ENCODE results near the gene OR10H5.
"Not testable (repeated sequence)": the region's sequence is repeated elsewhere in the genome, so short reads cannot be mapped to it uniquely, and the experiment has no call there.

The OR10H5 gene

DNA sequence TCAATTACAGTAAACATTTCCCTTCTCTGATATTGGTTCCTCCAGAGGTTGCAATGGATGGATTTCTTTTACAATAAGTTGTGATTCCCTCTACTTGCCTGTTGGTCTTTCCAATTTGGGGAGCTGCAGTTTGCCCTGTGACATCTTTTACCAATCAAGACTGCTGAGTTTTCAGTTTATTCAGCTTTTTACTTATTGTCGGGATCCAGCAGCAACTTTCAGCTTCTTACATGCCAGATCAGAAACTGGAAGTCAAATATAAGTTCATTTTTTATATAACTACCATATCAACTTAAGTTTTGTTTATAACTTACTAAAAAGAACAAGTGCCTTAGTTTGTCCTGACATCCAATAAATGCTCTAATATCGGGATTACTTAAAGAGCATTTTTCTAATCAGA lies 39.2 kb upstream of the OR10H5 start:
- no peaks in the 10 kb centered on the region for H3K36me3 ChIP-seq (ENCODE audit: insufficient read depth, low read length)
- H3K9ac ChIP-seq (ENCODE audit: low read depth, low read length) = no peak overlapping the region
- H3K27ac ChIP-seq (ENCODE audit: low read length) = no peak overlapping the region
- no peak for ATAC-seq (ENCODE audit: insufficient read depth, low read depth)
- TF ChIP-seq EZH2 (IDR thresholded peaks at IDR 0.05; ENCODE audit: borderline replicate concordance, low read depth, low read length, severe bottlenecking) = no peak
- no peaks in the 10 kb centered on the region for H3K9me3 ChIP-seq (ENCODE audit: insufficient read depth, low read length, severe bottlenecking)
- H3K79me2 ChIP-seq (ENCODE audit: insufficient read depth, low read length) = no peaks in the 10 kb centered on the region
- H3K4me2 ChIP-seq (ENCODE audit: insufficient read depth, low read length) = no peak overlapping the region
- no peaks in the 10 kb centered on the region for H4K20me1 ChIP-seq (ENCODE audit: insufficient read depth, low read length)
- DNase-seq = no peak
- H3K4me3 ChIP-seq (ENCODE audit: low read depth in 1 of 2, low read length in 2 of 2) = no peak overlapping the region
- H3K4me1 ChIP-seq (ENCODE audit: insufficient read depth, low read length) = no peaks in the 10 kb centered on the region
- H2AFZ ChIP-seq (ENCODE audit: low read depth, low read length) = no peak overlapping the region
- H3K27me3 ChIP-seq (ENCODE audit: insufficient read depth, low read length, poor library complexity) = no peaks in the 10 kb centered on the region

GRCh38 chr19:15758379-15758778 lies 29.1 kb upstream of the OR10H5 start:
- TF ChIP-seq CTCF (IDR thresholded peaks at IDR 0.05; ENCODE audit: borderline replicate concordance, extremely low read depth, low read length, poor library complexity, severe bottlenecking) (no peak), EZH2 (IDR thresholded peaks at IDR 0.05; ENCODE audit: borderline replicate concordance, low read depth, low read length, severe bottlenecking) (no peak)
- H3K9me3 ChIP-seq (ENCODE audit: insufficient read depth, low read length, severe bottlenecking) = no peaks in the 10 kb centered on the region
- H4K20me1 ChIP-seq (ENCODE audit: insufficient read depth, low read length) = no peaks in the 10 kb centered on the region
- DNase-seq (no peak), ATAC-seq (ENCODE audit: insufficient read depth, low read depth) (no peak)
- no peak overlapping the region for H2AFZ ChIP-seq (ENCODE audit: low read depth, low read length)
- H3K4me1 ChIP-seq (ENCODE audit: insufficient read depth, low read length) = no peaks in the 10 kb centered on the region
- H3K36me3 ChIP-seq (ENCODE audit: insufficient read depth, low read length) = no peaks in the 10 kb centered on the region
- no peak overlapping the region for H3K9ac ChIP-seq (ENCODE audit: low read depth, low read length)
- no peak overlapping the region for H3K27ac ChIP-seq (ENCODE audit: low read length)
- H3K4me2 ChIP-seq (ENCODE audit: insufficient read depth, low read length) = no peak overlapping the region
- H3K79me2 ChIP-seq (ENCODE audit: insufficient read depth, low read length) = no peaks in the 10 kb centered on the region
- peaks cover 3% of the 10 kb centered on the region for H3K27me3 ChIP-seq (ENCODE audit: insufficient read depth, low read length, poor library complexity)
- H3K4me3 ChIP-seq (ENCODE audit: low read depth in 1 of 2, low read length in 2 of 2) = no peak overlapping the region

DNA sequence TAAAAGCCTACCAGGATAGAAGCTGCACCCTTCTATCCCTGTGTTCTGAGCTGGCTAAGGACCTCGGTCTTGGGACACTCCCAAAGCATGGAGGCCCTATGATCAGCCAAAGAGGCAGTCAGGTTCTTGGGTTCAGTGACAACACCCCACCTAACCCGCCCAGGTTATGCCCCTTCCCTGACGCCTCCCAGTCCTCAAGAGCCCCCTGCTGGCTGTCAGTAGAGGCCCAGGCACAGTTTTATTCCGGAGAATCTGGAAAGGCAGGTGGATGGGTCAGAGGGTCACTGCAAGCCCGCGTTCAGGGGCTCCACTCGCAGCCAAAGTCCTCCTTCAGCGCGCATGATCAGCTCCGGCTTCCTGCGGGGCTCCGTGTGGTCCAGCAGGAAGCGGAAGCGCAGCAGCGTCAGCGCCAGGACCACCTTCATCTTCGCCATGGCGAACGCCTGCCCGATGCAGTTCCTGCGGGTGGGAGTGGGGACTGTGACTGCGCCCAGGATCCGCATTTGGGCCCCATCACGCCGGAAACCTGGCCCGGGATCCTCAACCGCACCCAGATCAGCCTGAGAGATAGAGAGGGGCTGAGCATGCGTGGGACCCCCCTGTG lies 27.4 kb upstream of the OR10H5 start:
- no peak overlapping the region for H3K4me2 ChIP-seq (ENCODE audit: insufficient read depth, low read length)
- no peaks in the 10 kb centered on the region for H3K79me2 ChIP-seq (ENCODE audit: insufficient read depth, low read length)
- TF ChIP-seq CTCF (IDR thresholded peaks at IDR 0.05; ENCODE audit: borderline replicate concordance, extremely low read depth, low read length, poor library complexity, severe bottlenecking) (peak; percentile 33), EZH2 (IDR thresholded peaks at IDR 0.05; ENCODE audit: borderline replicate concordance, low read depth, low read length, severe bottlenecking) (no peak)
- DNase-seq (no peak), ATAC-seq (ENCODE audit: insufficient read depth, low read depth) (no peak)
- H3K27me3 ChIP-seq (ENCODE audit: insufficient read depth, low read length, poor library complexity) = peaks cover 3% of the 10 kb centered on the region
- no peak overlapping the region for H3K27ac ChIP-seq (ENCODE audit: low read length)
- H3K9ac ChIP-seq (ENCODE audit: low read depth, low read length) = no peak overlapping the region
- no peak overlapping the region for H2AFZ ChIP-seq (ENCODE audit: low read depth, low read length)
- no peaks in the 10 kb centered on the region for H3K4me1 ChIP-seq (ENCODE audit: insufficient read depth, low read length)
- no peaks in the 10 kb centered on the region for H4K20me1 ChIP-seq (ENCODE audit: insufficient read depth, low read length)
- no peaks in the 10 kb centered on the region for H3K36me3 ChIP-seq (ENCODE audit: insufficient read depth, low read length)
- no peaks in the 10 kb centered on the region for H3K9me3 ChIP-seq (ENCODE audit: insufficient read depth, low read length, severe bottlenecking)
- H3K4me3 ChIP-seq (ENCODE audit: low read depth in 1 of 2, low read length in 2 of 2) = no peak overlapping the region

DNA sequence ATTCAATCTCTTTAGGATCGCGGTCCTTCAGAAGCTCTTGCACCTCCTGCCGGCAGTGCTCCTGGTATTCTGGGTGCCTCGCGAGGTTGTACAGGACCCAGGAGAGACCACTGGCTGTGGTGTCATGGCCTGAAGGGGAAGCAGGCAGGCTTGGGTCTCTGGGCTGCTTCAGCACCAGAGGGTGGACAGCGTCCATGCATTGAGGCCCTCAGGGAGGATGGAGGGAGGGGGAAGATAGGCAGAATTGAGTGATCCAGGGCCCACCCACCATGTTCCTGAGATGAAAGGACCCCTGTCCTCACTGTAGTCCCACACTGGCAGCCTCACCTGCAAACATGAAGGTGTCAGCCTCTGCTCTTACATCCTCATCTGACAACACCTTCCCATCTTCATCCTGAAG lies 17.9 kb upstream of the OR10H5 start:
- Histone ChIP-seq H3K9me3 (ENCODE audit: insufficient read depth, low read length, severe bottlenecking) (no peaks in the 10 kb centered on the region), H3K79me2 (ENCODE audit: insufficient read depth, low read length) (no peaks in the 10 kb centered on the region), H3K27ac (ENCODE audit: low read length) (no peak overlapping the region)

DNA sequence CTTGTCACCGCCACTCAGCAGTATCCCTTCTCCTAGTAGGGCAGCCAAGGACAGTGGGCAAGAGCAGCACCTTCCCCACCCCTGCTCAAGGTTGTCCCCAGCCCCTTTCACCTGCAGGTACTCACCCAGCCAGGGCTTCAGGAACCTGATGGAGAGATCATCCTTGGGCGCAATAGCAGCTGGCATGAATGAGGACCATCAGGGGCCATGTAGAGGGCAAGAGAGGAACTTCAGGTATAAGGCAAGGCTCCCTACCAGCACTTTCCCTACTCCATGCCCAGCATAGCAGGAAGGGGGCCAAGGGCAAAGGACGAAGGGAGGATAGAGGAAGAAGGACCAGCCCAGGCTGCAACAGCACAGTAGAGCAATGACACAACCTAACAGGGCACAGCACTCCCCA lies 13.3 kb upstream of the OR10H5 start:
- not testable (repeated sequence) for ATAC-seq (ENCODE audit: insufficient read depth, low read depth); DNase-seq; H4K20me1 ChIP-seq (ENCODE audit: insufficient read depth, low read length); H3K36me3 ChIP-seq (ENCODE audit: insufficient read depth, low read length); H3K4me1 ChIP-seq (ENCODE audit: insufficient read depth, low read length); H3K27ac ChIP-seq (ENCODE audit: low read length); H3K4me2 ChIP-seq (ENCODE audit: insufficient read depth, low read length); H3K9ac ChIP-seq (ENCODE audit: low read depth, low read length); H3K9me3 ChIP-seq (ENCODE audit: insufficient read depth, low read length, severe bottlenecking); H3K4me3 ChIP-seq (ENCODE audit: low read depth in 1 of 2, low read length in 2 of 2); H3K27me3 ChIP-seq (ENCODE audit: insufficient read depth, low read length, poor library complexity); H2AFZ ChIP-seq (ENCODE audit: low read depth, low read length); H3K79me2 ChIP-seq (ENCODE audit: insufficient read depth, low read length)

More for the DNA sequence above, 17.9 kb upstream of the OR10H5 start:
- Histone ChIP-seq H3K4me1 (ENCODE audit: insufficient read depth, low read length) (no peaks in the 10 kb centered on the region), H2AFZ (ENCODE audit: low read depth, low read length) (no peak overlapping the region), H3K27me3 (ENCODE audit: insufficient read depth, low read length, poor library complexity) (no peaks in the 10 kb centered on the region), H3K36me3 (ENCODE audit: insufficient read depth, low read length) (no peaks in the 10 kb centered on the region), H4K20me1 (ENCODE audit: insufficient read depth, low read length) (no peaks in the 10 kb centered on the region), H3K4me3 (ENCODE audit: low read depth in 1 of 2, low read length in 2 of 2) (no peak overlapping the region), H3K4me2 (ENCODE audit: insufficient read depth, low read length) (no peak overlapping the region), H3K9ac (ENCODE audit: low read depth, low read length) (no peak overlapping the region)
- DNase-seq (peak; percentile 49), ATAC-seq (ENCODE audit: insufficient read depth, low read depth) (peak; percentile 44; the same call in 1 of the 3 replicates)
- no peak for TF ChIP-seq CTCF (IDR thresholded peaks at IDR 0.05; ENCODE audit: borderline replicate concordance, extremely low read depth, low read length, poor library complexity, severe bottlenecking)
- no peak for TF ChIP-seq EZH2 (IDR thresholded peaks at IDR 0.05; ENCODE audit: borderline replicate concordance, low read depth, low read length, severe bottlenecking)

Data from DND-41 (cell line).